Smooth muscle cell (in vitro differentiated cells): ENCODE data around the gene S1PR3. TPM values are rescaled to one million over a fixed set of nuclear protein-coding genes. Genes with fewer than 3 reads are reported as not detected.

Source experiments
- DNase-seq: peaks from one replicate; lab custom pipeline; 2025; ENCODE audit not compliant: unreplicated experiment; lab: John Stamatoyannopoulos, UW
- H2AFZ ChIP-seq: fragments of 200-600 bp; sonication (generic); 2 replicates; pipeline ENCODE4 v1.6.0; 2016; ENCODE audit warnings: antibody characterized with exemption, low read depth, mild to moderate bottlenecking
- H3F3A ChIP-seq: fragments of 200-600 bp; sonication (generic); 2 replicates; pipeline ENCODE4 v1.6.0; 2017; ENCODE audit warnings: antibody characterized with exemption, low read depth
- H3K27ac ChIP-seq: fragments of 200-600 bp; sonication (generic); 2 replicates; pipeline ENCODE4 v1.5.1; 2016; ENCODE audit warnings: low read depth, mild to moderate bottlenecking
- H3K27me3 ChIP-seq: fragments of 200-600 bp; sonication (generic); 2 replicates; pipeline ENCODE4 v1.6.1; 2016; ENCODE audit warnings: low read depth, mild to moderate bottlenecking
- H3K36me3 ChIP-seq: fragments of 200-600 bp; sonication (generic); 2 replicates; pipeline ENCODE4 v1.5.1; 2016; ENCODE audit warnings: low read depth
- H3K4me1 ChIP-seq: fragments of 200-600 bp; sonication (generic); 2 replicates; pipeline ENCODE4 v1.5.1; 2016; ENCODE audit warnings: low read depth
- H3K4me2 ChIP-seq: fragments of 200-600 bp; sonication (generic); 2 replicates; pipeline ENCODE4 v1.6.0; 2016; ENCODE audit warnings: mild to moderate bottlenecking
- H3K4me3 ChIP-seq: fragments of 200-600 bp; sonication (generic); 2 replicates; pipeline ENCODE4 v1.5.1; 2016; ENCODE audit warnings: mild to moderate bottlenecking
- H3K79me2 ChIP-seq: fragments of 200-600 bp; sonication (generic); 2 replicates; pipeline ENCODE4 v1.6.0; 2016; ENCODE audit warnings: low read depth, mild to moderate bottlenecking
- H3K9ac ChIP-seq: fragments of 200-600 bp; sonication (generic); 2 replicates; pipeline ENCODE4 v1.6.0; 2016; ENCODE audit warnings: low read depth
- H3K9me3 ChIP-seq: fragments of 200-600 bp; sonication (generic); replicated peaks from 2 replicates; pipeline ENCODE4 v1.5.1; 2016; ENCODE audit warnings: low read depth
- H4K20me1 ChIP-seq: fragments of 200-600 bp; sonication (generic); 2 replicates; pipeline ENCODE4 v1.6.0; 2016; ENCODE audit warnings: low read depth
- WGBS: methylation state at CpG from one replicate; pipeline ENCODE4 v1.1.7; 2016; ENCODE audit warnings: low lambda C conversion rate; 5-methylcytosine and 5-hydroxymethylcytosine counted together
- polyA plus RNA-seq: library from polyadenylated mRNA; unstranded; fragments of >200 nt; fragmentation: Nextera tagmentation; extraction: Ambion mirVana; gene quantifications from 2 replicates; pipeline ENCODE4 v1.2.1, GENCODE V29; 2016
- total RNA-seq: library from RNA; depleted of rRNA; stranded (reverse); fragments of >200 nt; gene quantifications from 2 replicates; pipeline ENCODE4 v1.2.3, GENCODE V29; 2014
- TF ChIP-seq, protein P1 (sequence below): fragments of 200-600 bp; sonication (generic); IDR thresholded peaks from 2 replicates; pipeline ENCODE4 v1.5.1; 2017; ENCODE audit warnings: borderline replicate concordance, mild to moderate bottlenecking, antibody characterized with exemption; ENCODE audit not compliant: insufficient read depth, poor library complexity, severe bottlenecking

The S1PR3 gene
- total and polyA plus RNA-seq, 2 experiments from 2014 or later: 184 to 246 TPM

DNA sequence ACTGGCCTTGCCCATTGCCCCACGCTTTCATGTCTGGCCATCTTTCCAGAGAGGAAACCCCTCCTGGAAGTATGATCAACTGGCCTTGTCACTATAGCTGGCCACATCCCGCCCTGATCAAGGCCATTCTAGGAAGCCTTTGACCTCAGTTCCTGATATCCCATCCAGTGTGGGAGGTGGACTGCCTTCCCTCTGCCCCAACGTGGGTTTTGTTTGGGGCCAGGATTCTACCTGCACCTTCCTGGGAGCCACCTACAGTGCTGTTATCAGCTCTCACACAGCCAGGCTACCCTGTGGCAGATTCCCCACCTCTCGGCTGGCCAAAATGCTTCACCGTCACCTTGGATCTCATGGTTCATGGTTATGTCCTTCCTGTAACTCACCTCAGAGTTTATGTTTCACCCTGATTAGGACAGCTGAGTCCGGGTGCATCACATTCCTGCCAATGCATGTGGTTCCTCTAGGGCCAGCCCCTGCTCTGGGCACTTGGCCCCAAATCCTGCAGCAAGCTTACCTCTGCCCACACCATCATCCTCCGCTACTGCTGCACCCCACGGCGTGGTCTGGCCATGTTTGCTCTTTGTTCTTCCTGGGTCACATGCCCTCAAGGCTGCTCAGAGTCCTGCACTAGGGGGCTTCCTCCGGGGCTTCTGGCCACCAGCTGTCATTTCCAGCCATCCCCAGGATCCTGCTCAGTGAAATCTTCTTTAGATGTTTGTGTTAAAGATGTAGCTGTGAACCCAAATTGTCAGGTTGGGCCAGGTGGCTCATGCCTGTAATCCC, 24.2 kb upstream of the S1PR3 start:
- TF ChIP-seq, protein P1, sequence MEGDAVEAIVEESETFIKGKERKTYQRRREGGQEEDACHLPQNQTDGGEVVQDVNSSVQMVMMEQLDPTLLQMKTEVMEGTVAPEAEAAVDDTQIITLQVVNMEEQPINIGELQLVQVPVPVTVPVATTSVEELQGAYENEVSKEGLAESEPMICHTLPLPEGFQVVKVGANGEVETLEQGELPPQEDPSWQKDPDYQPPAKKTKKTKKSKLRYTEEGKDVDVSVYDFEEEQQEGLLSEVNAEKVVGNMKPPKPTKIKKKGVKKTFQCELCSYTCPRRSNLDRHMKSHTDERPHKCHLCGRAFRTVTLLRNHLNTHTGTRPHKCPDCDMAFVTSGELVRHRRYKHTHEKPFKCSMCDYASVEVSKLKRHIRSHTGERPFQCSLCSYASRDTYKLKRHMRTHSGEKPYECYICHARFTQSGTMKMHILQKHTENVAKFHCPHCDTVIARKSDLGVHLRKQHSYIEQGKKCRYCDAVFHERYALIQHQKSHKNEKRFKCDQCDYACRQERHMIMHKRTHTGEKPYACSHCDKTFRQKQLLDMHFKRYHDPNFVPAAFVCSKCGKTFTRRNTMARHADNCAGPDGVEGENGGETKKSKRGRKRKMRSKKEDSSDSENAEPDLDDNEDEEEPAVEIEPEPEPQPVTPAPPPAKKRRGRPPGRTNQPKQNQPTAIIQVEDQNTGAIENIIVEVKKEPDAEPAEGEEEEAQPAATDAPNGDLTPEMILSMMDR: no peak
- H3F3A ChIP-seq: no peaks in the 10 kb centered on the region
- H3K9me3 ChIP-seq: no peaks in the 10 kb centered on the region
- no peak overlapping the region for H3K4me3 ChIP-seq
- no peaks in the 10 kb centered on the region for H3K79me2 ChIP-seq
- no peaks in the 10 kb centered on the region for H3K27me3 ChIP-seq
- DNase-seq: no peak
- no peaks in the 10 kb centered on the region for H3K36me3 ChIP-seq
- no peak overlapping the region for H3K4me2 ChIP-seq
- no peaks in the 10 kb centered on the region for H3K4me1 ChIP-seq
- H4K20me1 ChIP-seq: no peaks in the 10 kb centered on the region
- no peak overlapping the region for H2AFZ ChIP-seq
- H3K9ac ChIP-seq: no peak overlapping the region
- WGBS: 91% methylated on average over 10 of the region's 10 CpGs
- no peak overlapping the region for H3K27ac ChIP-seq

DNA sequence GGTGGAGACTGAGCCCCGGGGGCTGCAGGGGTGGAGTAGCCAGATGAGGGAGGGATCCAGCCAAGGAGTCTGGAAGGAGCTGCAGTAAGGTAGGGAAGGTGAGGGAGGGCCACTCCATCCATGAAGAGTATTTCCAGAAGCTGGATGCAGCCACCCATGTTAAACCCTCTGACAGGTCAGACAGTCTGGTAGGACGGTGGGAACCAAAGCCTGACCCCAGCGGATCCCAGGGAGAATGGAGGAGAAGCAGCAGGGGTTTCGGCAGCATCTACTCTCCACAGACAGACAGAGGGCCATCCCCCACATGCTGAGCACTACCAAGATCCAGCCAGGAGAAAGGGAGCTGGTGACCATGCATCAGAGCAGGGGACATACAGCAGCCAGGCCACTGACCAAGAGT, 22.5 kb upstream of the S1PR3 start:
- WGBS: 100% methylated on average over 3 of the region's 4 CpGs

DNA sequence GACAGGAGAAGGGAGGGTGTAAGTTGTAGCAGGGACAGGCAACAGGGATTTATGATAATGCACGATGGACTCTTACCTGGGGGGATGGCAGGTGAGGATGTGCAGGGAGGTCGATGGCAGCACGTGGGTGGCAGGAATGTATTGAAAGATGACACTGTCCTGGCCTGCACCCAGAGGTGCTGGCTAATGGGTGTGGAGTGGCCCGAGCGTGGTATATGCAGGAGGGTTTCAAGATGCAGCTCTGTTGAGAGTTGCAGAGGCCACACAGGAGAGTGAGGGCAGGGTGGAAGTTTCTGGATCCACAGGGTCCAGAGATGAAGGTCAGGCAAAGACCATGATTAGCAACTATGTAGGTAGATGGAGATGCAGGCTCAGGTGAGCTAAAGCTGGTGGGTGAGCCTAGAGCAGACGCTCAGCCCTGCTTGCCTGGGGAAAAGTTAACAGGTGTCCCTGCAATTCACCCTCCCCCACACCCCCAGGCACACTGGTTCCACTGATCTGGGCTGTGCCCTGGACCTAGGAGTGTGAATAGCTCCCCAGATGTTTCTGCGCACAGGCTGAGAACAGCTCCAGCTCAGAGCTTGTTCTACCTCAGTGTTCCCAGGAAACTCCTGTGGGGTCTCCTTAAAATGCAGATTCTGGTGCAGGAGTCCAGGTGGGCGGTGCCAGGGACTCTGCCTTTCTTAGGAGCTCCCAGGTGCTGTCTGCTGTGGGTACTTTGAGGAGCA, 21.5 kb upstream of the S1PR3 start:
- H3K27ac ChIP-seq: no peak overlapping the region
- no peak overlapping the region for H3K4me2 ChIP-seq
- H3F3A ChIP-seq: no peaks in the 10 kb centered on the region
- H3K4me3 ChIP-seq: no peak overlapping the region
- H3K79me2 ChIP-seq: no peaks in the 10 kb centered on the region
- H3K4me1 ChIP-seq: no peaks in the 10 kb centered on the region
- no peak overlapping the region for H2AFZ ChIP-seq
- DNase-seq: no peak
- H3K36me3 ChIP-seq: no peaks in the 10 kb centered on the region
- TF ChIP-seq, protein P1: no peak
- no peaks in the 10 kb centered on the region for H3K27me3 ChIP-seq
- H3K9me3 ChIP-seq: no peaks in the 10 kb centered on the region
- no peaks in the 10 kb centered on the region for H4K20me1 ChIP-seq
- whole genome bisulfite sequencing: 89% methylated on average over 8 of the region's 8 CpGs
- H3K9ac ChIP-seq: no peak overlapping the region

More for the DNA sequence above, 22.5 kb upstream of the S1PR3 start:
- H4K20me1 ChIP-seq: no peaks in the 10 kb centered on the region
- TF ChIP-seq, protein P1: no peak
- H3K4me3 ChIP-seq: no peak overlapping the region
- no peaks in the 10 kb centered on the region for H3K27me3 ChIP-seq
- H3K36me3 ChIP-seq: no peaks in the 10 kb centered on the region
- H3K4me2 ChIP-seq: no peak overlapping the region
- H3K9ac ChIP-seq: no peak overlapping the region
- H3F3A ChIP-seq: no peaks in the 10 kb centered on the region
- no peak overlapping the region for H3K27ac ChIP-seq
- no peaks in the 10 kb centered on the region for H3K79me2 ChIP-seq
- no peaks in the 10 kb centered on the region for H3K4me1 ChIP-seq
- DNase-seq: no peak
- no peak overlapping the region for H2AFZ ChIP-seq
- H3K9me3 ChIP-seq: no peaks in the 10 kb centered on the region
